CD4-positive, alpha-beta T cell (primary cell): ENCODE measurements around the gene STN1. TPM values are rescaled to one million over a fixed set of nuclear protein-coding genes. Genes with fewer than 3 reads are reported as not detected.

Source experiments
- ATAC-seq: fragments of 200-7000 bp; cut with Tn5 transposase; one replicate; pipeline ENCODE4 v1.10.0; 2022; ENCODE audit warnings: mild to moderate bottlenecking; ENCODE audit not compliant: poor library complexity
- CTCF ChIA-PET: fragments of 350-600 bp; sonication (Branson Sonifier 250); formaldehyde crosslinking; loops from one replicate; lab custom pipeline; 2021; ENCODE audit warnings: antibody characterized with exemption, inconsistent platforms; lab: Charles Lee
- POLR2A ChIA-PET: fragments of 350-600 bp; sonication (Branson Sonifier 250); formaldehyde crosslinking; loops from one replicate; lab custom pipeline; 2021; ENCODE audit warnings: antibody characterized with exemption, inconsistent platforms; lab: Charles Lee
- DNase-seq, 14 experiments: peaks; one replicate each; pipeline ENCODE4 v3.0.0-alpha.2; 2013 to 2020; ENCODE audit warnings: mixed read lengths in 2 of 14
- H3K27ac ChIP-seq, 2 donors: one replicate each; pipeline versions ENCODE4 v1.5.1 to v1.7.0; 2013; ENCODE audit warnings: low read length in 2 of 2, low read depth in 1 of 2, mild to moderate bottlenecking in 1 of 2
- H3K27me3 ChIP-seq, 2 experiments: 1 replicate in 1 of 2; 2 replicates in 1 of 2; pipeline versions ENCODE4 v1.6.1 to v1.7.0; 2013; ENCODE audit warnings: low read length in 2 of 2, control low read depth in 1 of 2, mild to moderate bottlenecking in 1 of 2, moderate library complexity in 1 of 2; ENCODE audit not compliant: insufficient read depth in 2 of 2, control insufficient read depth in 1 of 2
- H3K36me3 ChIP-seq: one replicate; pipeline ENCODE4 v1.6.1; 2013; ENCODE audit warnings: low read length, control low read depth; ENCODE audit not compliant: insufficient read depth
- H3K4me1 ChIP-seq: one replicate; pipeline ENCODE4 v1.6.1; 2013; ENCODE audit warnings: low read length, control low read depth; ENCODE audit not compliant: insufficient read depth
- H3K4me3 ChIP-seq: one replicate; pipeline ENCODE4 v1.5.1; 2013; ENCODE audit warnings: mild to moderate bottlenecking, low read length, moderate library complexity
- H3K9me3 ChIP-seq, 2 experiments: 1 replicate in 1 of 2; 2 replicates in 1 of 2; pipeline versions ENCODE4 v1.6.1 to v1.7.0; 2013; ENCODE audit warnings: low read length in 2 of 2, mild to moderate bottlenecking in 2 of 2, control low read depth in 1 of 2, moderate library complexity in 1 of 2; ENCODE audit not compliant: control insufficient read depth in 1 of 2, insufficient read depth in 1 of 2
- H3K27ac Mint-ChIP-seq: one replicate; pipeline ENCODE4 v1.8.0; 2020; ENCODE audit warnings: mixed read lengths
- H3K27me3 Mint-ChIP-seq: one replicate; pipeline ENCODE4 v1.8.0; 2021; ENCODE audit warnings: mixed read lengths
- H3K36me3 Mint-ChIP-seq: one replicate; pipeline ENCODE4 v1.8.0; 2021; ENCODE audit warnings: low read depth, mixed read lengths
- H3K4me1 Mint-ChIP-seq: one replicate; pipeline ENCODE4 v1.8.0; 2021; ENCODE audit warnings: low read depth, mixed read lengths
- H3K4me3 Mint-ChIP-seq: one replicate; pipeline ENCODE4 v1.8.0; 2020; ENCODE audit warnings: mild to moderate bottlenecking, mixed read lengths
- H3K9me3 Mint-ChIP-seq: one replicate; pipeline ENCODE4 v1.8.0; 2020; ENCODE audit warnings: mixed read lengths
- CTCF ChIP-seq: fragments of 200-600 bp; IDR thresholded peaks from one replicate; pipeline ENCODE4 v1.8.0; 2022; ENCODE audit warnings: antibody characterized with exemption, mild to moderate bottlenecking
- intact Hi-C, 2 experiments: fragments of 100-400 bp; cut with DNase I in 1 of 2; cut with micrococcal nuclease in 1 of 2; formaldehyde crosslinking; loops; one replicate each; pipeline versions ENCODE4 v1.15.1 to v1.9.0; 2023 to 2025; cut with DNase I, micrococcal nuclease
- total RNA-seq, 174 experiments: library from RNA in 2 of 174; stranded (reverse) in 2 of 174; gene quantifications; one replicate each; pipeline ENCODE4 v1.2.3 and lab custom pipeline; 2021 to 2026

The STN1 gene
- total RNA-seq, 2 experiments from 2014 or later, result 13.0 to 13.4 TPM

GRCh38 chr10:103916254-103916653 lies 1.7 kb downstream of the STN1 start:
- intact Hi-C loops, result loop anchor here in 1 of 2 experiments (5.0 kb wide), 2 partner anchors 51 to 351 kb away; partner anchors contain the start of genes GSTO2 and SLK
- Histone ChIP-seq H3K36me3 (peaks cover 7% of the 10 kb centered on the region), H3K27ac (peak overlapping the region; percentile 58 to 79), H3K4me3 (peak overlapping the region; percentile 83), H3K9me3 (peaks cover 0 to 9% of the 10 kb centered on the region in 2 experiments), H3K4me1 (peaks cover 67% of the 10 kb centered on the region), H3K27me3 (no peaks in the 10 kb centered on the region)
- Mint-ChIP-seq H3K4me1 (peaks cover 67% of the 10 kb centered on the region), H3K27me3 (no peaks in the 10 kb centered on the region), H3K9me3 (no peaks in the 10 kb centered on the region), H3K36me3 (peaks cover 38% of the 10 kb centered on the region), H3K27ac (peak overlapping the region; percentile 93), H3K4me3 (peak overlapping the region; percentile 94)
- ChIA-PET CTCF (interaction anchor here (0.9 to 1.7 kb wide), 4 partner anchors 15 to 206 kb away, joined by 3 to 4 read pairs (median 4); partner anchors contain the start of gene SFR1), POLR2A (interaction anchor here (0.6 to 4.3 kb wide), 6 partner anchors 8 to 231 kb away, joined by 3 to 22 read pairs (median 6); partner anchors contain the start of gene SFR1)
- no peak for TF ChIP-seq CTCF
- no peak for ATAC-seq
- DNase-seq, result no peak

GRCh38 chr10:103915796-103916195 lies 2.2 kb downstream of the STN1 start:
- DNase-seq, result peak in 8 of 14 experiments; percentile 12 to 75 (median 36)
- no peaks in the 10 kb centered on the region for H3K9me3 Mint-ChIP-seq
- H3K27me3 Mint-ChIP-seq, result no peaks in the 10 kb centered on the region
- no peaks in the 10 kb centered on the region for H3K27me3 ChIP-seq
- peaks cover 0 to 9% of the 10 kb centered on the region in 2 experiments for H3K9me3 ChIP-seq
- H3K4me1 Mint-ChIP-seq, result peaks cover 71% of the 10 kb centered on the region
- peaks cover 38% of the 10 kb centered on the region for H3K36me3 Mint-ChIP-seq
- no peak for TF ChIP-seq CTCF
- H3K27ac Mint-ChIP-seq, result peak overlapping the region; percentile 93
- H3K27ac ChIP-seq, result peak overlapping the region; percentile 58 to 79
- peaks cover 7% of the 10 kb centered on the region for H3K36me3 ChIP-seq
- ChIA-PET POLR2A (interaction anchor here (1.2 to 4.3 kb wide), 4 partner anchors 7 to 206 kb away, joined by 3 to 22 read pairs (median 12); partner anchors contain the start of gene SFR1), CTCF (interaction anchor here (0.9 to 1.6 kb wide), 3 partner anchors 15 to 206 kb away, joined by 3 to 4 read pairs (median 3); partner anchors contain the start of gene SFR1)
- intact Hi-C loops, result loop anchor here (1.0 to 5.0 kb wide), 3 partner anchors 52 to 352 kb away; partner anchors contain the start of genes GSTO2 (in 1 of the 2) and SLK (in 1 of the 2)
- ATAC-seq, result no peak
- H3K4me3 Mint-ChIP-seq, result peak overlapping the region; percentile 94
- H3K4me3 ChIP-seq, result peak overlapping the region; percentile 83
- H3K4me1 ChIP-seq, result peaks cover 70% of the 10 kb centered on the region

DNA sequence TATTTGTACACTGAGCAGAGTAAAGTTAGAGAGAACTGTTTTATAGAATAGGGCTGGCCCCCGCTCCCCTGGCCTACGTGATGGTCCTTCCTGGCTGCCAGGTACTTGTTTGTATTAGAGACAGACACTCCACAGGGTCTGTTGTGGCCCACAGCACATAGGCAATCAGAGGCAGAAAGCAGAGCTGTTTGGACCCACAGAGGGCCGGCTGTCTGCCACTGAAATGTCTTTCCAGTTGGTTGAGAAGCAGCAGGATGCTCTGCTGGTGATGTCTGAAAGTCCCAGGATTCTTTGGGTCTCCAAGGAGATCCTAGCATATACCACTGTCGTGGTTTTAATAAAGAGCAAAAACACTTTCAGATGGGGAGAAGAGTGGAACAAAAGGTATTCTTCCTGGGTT lies 5.2 kb downstream of the STN1 start:
- intact Hi-C loops, result no loop called here
- ATAC-seq (no peak), DNase-seq (peak in 1 of 14 experiments; percentile 13)
- Histone ChIP-seq H3K4me3 (no peak overlapping the region), H3K9me3 (peaks cover 0 to 9% of the 10 kb centered on the region in 2 experiments), H3K27me3 (no peaks in the 10 kb centered on the region), H3K36me3 (peaks cover 11% of the 10 kb centered on the region), H3K27ac (peak overlapping the region; percentile 43 to 78), H3K4me1 (peaks cover 75% of the 10 kb centered on the region)
- H3K9me3 Mint-ChIP-seq, result no peaks in the 10 kb centered on the region
- H3K4me1 Mint-ChIP-seq, result peaks cover 86% of the 10 kb centered on the region
- no peak for TF ChIP-seq CTCF
- H3K27ac Mint-ChIP-seq, result peak overlapping the region; percentile 99
- peak overlapping the region; percentile 72 for H3K4me3 Mint-ChIP-seq
- peaks cover 36% of the 10 kb centered on the region for H3K36me3 Mint-ChIP-seq
- ChIA-PET CTCF (no interaction called here), POLR2A (interaction anchor here (4.3 to 4.8 kb wide), 2 partner anchors 209 kb away, joined by 22 to 31 read pairs; partner anchors contain the start of gene SFR1)
- no peaks in the 10 kb centered on the region for H3K27me3 Mint-ChIP-seq
